ENCODE data around the gene BCAR3.
"Not testable (repeated sequence)": the region's sequence is repeated elsewhere in the genome, so short reads cannot be mapped to it uniquely, and the experiment has no call there.

Gene BCAR3

DNA sequence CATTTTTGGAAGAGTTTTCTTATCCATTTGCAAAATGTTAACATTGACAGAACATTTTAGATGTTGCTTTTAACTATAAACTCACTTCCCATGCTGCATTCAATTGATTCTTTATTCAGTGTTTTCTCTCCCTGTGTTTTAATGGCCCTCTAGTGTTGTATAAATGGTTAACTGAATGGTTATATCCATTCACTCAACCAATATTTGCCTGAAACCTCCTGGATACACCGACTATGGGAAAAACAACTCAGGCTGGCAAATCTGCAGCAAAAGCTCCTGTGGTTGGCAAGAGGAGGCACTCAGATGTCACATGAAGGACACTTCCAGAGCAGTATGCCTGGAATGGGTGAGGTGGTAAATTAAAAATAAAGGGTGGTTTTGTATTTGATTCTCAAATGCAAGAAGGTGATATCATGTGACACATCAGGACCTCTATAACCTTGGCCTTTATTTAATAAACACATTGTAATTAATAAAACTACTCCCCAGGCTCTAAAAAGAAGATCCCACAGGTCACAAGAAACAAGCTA lies 107.6 kb downstream of the BCAR3 start:
- DNase-seq = no peak

DNA sequence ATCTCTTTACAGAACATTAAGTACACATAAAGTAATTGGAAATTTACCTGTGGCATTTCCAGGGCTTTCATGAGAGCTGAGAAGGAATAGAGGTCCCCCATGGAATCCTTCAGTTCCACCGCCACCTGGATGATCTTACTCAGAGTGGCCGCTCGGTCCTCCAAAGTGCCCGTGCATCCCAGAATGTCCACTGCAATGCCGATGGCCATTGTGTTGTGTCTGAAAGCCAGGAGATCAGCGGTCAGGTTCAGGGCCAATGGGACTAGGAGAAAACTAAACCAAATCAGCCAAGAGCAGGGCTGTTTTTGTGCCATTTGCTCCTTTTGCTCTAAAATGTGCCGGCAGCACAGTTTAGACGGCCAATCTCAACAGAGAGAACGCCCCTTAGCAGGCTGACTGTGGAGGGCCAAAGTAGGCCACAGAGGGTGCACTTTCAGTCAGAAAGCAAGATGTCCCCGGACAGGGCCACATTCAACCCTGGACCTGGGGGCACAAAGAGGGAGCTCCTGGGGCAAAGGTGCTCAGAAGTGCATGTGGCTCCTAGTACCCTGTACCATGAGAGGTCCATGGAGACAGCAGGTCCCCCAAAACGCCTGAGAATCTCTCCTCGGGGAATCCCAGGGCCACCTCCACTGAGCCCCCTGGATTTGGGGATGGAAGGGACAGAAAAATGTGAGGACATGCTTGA lies 109.9 kb downstream of the BCAR3 start:
- no peak for DNase-seq

DNA sequence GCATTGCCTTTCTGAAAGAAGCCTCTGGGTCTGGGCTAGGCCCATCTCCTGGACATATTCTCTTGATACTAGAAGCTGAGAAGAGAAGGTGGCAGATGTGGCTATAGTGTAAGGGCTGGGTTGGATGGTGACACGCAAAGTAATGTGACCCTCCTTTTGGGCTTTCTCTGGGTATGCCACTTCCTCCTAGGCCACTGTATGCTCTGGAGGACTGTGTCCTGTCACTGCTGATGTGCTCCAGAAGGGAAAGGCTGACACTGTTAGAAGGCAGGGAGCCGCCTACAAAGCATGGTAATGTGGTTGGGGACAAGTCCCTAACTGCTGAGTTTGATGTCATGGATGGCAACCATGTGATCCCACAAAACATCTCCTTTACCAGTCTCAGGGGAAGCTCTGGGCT lies 112.1 kb downstream of the BCAR3 start:
- DNase-seq = no peak

DNA sequence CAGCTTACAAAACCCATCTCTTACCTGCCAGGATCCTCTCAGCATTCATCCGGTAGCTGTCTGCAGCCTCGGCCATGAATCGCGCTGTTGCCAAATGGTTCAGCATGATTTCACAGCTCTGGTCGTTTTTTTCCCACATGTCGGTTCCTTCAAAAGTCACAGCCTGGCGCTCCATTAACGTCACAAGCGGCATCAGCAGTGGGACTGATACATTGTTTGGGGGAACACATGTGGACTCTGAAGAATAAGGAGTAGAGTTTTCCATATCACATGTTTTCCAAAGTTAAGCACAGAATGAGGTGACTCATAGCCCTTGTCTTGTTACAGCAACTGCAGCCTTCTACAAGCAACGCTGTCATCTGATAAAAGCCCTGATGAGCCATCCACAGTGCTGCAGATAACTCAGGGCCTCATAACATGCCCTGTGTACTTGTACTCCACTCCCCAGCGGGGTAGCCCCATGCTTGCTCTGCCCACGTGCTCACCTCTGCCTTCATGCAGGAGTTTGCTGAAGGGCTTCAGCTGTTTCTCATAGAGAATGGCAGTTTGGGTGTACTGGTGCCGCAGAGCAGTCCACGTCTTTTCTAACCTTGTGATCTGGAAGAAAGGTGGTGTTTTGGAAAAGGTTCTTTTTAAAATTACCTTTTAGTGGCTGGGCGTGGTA lies 114.2 kb downstream of the BCAR3 start:
- DNase-seq = no peak

DNA sequence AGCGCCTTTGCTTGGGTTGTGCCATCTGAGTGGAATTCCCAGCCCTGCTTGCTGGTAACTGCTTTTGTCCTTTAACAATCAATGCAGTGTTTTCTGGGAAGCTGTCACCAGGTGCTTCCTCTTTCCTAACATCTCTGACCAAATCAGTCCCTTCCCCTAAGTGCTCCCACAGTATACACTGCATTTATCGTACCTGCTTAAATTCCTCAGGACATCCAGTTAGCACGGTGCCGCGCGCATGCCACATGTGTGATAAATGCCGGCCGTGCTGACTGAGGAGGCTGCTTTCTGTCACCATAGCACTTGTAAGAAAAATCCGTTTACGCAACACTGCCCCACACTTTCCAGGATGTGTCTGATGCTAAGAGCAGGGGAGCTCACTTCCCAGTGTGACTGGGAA lies 115.4 kb downstream of the BCAR3 start:
- no peak for DNase-seq

DNA sequence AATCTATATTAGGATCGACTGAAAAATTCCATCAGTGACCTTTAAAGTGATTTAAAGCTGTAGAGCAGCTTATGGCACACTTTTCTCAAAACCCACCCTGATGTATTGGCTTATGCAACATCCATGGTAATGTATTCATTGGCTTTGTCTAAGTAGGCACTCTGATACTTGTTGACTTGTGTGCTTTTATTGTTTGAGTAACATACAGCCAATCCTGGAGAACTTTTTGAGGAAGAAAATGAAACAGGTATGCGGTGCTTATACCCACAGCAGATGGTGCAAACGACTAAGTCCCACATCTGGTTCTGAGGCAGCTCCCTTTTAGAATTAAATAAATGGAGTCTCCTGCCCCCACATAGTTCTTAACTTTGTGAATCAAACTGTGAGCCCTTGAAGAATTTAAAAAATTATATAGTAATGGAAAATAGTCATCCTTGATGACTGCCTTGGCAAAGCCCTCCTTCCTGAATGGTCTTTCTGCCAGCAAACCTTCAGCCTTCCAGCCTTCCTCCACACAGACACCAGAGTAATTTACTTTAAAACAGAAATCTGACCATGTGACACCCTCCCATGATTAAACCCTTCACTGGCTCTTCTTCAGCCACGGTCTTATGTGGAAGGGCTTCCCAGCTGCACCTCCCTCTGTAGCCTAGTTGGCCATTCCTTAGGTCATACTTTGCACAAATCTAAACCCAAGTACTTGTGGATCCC lies 116.0 kb downstream of the BCAR3 start:
- no peak for DNase-seq

DNA sequence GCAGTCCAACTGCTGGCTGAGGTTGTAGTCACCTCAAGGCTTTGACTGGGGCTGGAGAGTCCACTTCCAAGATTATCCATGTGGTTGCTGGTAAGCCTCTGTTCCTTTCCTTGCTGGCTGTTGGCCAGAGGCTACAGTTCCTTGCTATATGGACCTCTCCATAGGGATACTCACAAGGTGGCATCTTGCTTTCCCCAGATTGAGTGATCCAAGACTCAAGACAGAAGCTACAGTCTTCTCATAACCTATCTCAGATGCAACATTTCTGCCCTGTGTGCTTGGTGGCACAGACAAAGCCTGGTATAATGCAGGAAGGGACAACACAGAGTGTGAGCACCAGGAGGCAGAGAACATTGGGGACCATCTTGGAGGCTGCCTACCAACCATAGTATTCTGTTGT lies 121.9 kb downstream of the BCAR3 start:
- no peak for DNase-seq

DNA sequence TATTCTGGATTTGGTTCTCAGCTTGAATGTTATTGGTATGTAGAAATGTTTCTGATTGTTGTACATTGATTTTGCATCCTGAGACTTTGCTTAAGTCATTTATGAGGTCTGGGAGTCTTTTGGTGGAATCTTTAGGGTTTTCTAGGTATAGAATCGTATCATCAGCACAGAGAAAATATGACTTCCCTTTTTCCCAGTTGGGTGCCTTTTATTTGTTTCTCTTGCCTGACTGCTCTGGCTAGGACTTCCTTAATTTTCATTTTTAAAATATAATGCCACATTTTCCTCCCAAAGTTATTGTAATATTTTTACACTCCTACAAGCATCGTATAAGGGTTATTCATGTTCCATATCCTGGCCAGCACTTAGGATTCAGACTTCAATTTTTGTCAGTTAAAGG lies 122.6 kb downstream of the BCAR3 start:
- no peak for DNase-seq

DNA sequence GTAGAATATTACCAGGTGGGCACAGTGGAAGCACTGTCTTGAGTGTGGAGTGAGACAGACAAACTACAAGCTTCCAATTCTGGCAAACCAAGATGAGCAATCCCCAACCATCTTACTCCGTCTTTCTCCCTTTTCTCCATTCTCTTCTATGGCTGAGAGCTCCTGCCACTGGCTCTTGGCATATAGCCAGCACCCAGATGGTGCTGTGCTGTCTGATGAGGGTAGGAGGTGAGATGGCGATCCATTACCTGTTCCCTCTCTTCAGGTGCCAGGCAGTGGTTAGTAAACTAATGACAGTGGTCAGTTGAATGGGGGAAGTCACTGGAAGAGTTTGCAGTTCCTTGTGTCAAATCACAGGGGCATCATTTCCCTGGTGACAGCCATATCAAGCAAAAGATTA lies 125.3 kb downstream of the BCAR3 start:
- no peak for DNase-seq

DNA sequence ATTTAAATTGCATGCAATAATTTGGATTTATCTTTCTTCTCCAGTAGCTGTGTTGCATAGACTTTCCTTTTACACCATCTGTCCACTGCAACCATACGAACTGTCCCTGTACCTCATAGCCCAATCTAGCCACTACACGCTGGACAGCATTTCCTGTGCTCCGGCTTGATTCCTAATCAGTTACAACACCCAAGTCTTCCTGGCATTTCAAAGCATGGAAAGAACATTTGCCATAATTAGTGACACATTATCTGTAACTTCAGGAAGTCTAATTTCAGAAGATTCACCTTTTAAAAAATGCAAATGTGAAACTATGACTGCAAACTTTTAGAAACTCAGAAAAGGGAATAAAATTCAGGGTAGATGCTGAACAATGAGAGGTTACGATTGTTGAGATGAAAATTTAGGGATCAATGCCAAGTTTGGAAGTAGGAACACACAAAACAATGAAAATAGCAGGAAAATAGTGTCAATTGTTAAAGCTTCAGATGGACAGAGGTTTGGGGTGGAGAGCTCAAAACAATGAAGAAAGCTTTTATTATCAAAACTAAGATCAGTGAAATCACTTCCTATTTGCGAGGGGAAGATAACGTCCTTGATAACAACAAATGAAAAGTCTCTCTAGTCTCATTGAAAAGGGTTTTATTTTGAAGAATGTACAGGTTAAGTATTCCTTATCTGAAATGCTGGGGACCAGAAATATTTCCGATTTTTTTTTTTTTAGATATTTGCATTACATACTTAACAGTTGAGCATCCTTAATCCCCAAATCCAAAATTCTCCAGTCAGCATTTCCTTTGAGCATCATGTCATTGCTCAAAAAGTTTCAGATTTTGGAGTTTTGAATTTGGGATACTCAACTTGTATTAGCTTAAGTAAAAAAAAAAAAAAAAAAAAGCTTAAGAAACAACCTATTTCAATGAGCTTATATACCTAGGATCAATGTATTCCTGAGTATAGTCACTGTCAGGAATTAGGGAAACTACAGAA lies 126.5 kb downstream of the BCAR3 start:
- no peak for DNase-seq

DNA sequence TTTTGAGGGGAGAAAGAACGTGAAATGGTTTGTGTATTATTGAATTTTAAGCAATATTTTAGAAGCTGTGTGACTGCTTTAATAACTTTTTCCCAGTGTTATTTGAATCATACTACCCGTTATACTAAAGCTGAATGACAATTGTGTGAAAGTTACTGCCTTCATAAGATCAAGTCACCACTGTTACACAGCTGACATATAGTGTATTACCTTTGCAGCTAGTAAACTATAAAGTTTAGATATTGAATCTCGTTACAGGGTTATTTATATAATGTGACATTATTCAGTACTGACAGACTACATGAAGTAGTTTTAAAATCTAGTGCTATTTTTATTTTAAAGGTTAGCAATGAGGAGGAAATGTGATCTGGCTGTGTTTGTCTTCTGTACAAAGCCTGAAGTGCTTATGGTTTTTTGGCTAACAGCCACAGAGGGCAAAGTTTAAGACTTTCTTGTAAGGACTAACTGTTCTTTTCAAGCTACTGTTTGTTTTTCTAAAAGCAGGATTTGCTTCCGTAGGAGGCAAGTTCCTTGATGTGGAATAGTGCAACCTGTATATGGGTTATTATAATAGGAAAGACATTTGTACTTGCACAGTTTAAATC lies 127.6 kb downstream of the BCAR3 start:
- DNase-seq = not testable (repeated sequence)

DNA sequence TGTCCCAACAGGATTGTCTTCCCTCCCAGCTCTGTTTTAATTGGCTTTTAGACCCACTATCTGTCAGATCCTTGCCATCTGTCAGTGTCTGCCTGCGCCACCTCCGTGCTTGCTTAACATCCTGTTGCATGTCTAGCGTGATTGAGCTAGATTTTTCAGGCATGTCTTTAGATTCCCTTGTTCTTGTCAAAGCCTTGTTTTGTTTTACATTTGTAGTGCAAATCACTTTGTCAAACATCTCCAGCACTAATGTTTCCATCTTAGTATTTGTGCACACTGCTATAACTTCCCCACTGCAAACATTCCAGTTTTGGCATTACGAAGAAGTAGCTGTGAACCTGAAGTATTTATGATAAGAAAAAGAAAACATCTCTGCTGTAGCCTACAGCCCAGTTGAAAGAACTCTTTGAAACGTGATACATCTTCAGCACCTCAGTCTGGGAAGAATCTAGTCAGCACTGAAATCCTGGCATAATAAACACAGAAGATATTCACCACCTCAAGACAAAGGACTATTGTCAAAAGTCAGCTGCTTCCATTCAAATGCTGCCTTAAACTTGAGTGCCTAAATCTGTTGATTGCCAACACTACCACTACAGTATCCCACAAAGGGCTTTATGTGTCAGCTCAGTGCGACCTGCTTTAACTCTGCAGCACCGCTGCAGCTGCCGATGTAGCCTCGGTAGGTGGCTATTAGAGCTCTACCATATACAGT lies 128.7 kb downstream of the BCAR3 start:
- no peak for DNase-seq

DNA sequence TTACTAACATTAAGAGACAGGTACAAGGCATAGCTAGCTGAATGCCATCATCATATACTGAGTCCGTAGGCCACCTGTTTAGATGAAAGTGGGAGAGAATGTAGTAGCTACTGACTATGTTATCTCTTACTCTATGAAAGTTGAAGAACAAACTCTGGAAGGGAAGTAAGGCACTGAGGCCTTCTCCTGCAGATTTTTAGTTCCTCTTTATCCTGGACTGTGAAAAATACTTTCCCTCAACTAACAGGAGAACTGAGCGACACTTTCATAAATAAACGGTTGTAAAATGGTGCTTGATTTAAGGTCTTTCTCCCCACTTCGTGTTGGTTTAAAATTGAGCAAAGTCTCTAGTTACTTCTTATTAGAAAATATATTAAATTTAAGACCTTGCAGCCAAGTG lies 131.8 kb downstream of the BCAR3 start:
- no peak for DNase-seq

DNA sequence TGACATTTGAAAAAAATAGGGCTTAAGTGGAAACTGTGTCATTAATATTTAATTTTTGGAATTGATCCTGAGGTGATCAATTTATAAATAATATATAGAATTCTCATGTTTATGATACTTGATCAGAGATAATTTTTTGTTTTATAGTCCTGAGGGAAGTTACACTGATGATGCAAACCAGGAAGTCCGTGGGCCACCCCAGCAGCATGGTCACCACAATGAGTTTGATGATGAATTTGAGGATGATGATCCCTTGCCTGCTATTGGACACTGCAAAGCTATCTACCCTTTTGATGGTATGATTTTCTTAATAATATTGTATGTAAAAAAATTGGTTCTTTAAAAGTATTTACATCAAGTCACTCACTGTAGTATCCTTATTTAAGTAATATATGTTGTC lies 132.5 kb downstream of the BCAR3 start:
- no peak for DNase-seq

DNA sequence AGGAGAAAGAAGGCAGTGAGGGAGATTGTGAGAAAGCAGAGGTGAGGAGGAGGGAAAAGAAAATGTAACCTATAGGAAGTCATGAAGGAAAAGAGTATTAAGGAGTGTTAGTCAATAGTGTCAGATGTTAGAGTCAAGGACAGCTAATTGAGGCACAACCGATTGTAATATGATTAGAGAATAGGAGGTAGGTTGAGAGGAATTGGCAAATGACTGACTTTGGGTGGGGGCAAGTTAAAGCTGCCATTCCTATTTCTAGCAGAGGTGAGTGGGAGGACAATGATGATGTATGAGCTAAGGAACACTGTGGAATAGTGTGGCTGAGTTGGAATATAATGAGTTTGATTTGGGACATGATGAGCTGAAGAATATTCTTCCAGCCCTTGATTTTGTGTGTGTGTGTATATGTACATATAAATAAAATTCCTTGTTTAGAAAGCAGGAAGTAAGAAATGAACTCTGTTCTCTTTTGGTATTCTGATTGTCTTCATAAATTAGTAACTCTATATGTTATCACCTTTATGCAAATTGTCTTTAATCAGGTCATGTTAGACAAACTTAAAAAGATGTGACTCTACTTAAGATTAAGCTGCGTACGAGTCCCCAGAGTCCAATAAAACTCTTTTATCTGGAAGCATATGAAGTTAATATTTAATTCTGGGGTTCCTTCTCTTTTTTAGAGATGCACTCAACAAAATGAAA lies 135.3 kb downstream of the BCAR3 start:
- no peak for DNase-seq

DNA sequence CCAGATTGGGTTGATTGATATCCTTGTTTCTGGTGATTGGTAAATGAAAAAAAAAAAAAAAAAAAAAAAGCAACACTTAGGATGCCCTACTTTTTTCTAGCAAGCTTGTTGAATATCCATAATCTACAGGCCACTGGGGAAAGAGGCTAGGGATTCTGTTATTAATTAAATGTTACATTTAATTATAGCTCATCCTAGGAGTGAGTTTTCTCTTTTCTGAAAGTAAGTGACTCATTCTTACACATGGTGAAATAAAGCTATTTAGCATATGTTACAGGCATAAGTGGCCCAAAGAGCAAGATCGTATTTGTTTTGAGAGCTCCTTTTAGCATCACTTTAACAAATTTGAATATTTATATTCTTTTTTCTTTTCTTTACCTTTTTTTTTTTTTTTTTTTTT lies 139.2 kb downstream of the BCAR3 start:
- DNase-seq = no peak

DNA sequence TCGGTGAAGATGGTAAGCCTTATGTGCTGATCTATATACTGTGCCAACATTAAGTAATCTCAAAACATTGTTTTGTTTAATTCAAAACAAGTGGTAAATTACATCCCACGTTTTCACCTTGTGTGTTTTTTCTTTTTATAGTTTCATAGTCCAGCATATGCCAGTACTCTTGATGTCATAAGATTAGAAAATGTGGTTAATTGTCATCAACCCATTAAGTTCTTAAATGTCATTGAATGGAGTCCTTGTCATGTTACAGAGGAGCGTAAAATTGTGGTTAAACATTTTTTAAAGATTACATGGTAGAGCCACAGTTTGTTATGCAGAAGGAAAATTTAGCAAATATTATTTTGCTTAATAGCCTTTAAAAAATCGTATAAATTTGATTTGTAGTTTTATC lies 140.6 kb downstream of the BCAR3 start:
- no peak for DNase-seq

DNA sequence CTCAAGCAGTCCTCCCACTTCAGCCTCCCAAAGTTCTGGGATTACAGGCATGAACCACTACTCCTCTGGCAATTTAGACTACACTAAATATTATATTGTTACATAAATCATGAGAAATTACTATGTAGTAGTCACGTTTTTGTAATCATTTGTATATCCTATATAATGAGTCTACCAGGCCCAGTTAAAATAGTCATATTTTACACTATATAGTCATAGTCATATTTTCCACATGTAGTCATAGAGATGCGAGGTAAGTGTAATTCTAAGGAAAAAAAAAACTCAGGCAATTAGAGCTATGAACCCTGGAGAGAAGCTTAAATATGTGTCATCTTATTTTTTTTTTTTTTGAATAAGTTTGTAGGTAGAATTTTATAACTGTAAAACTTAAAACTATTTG lies 143.7 kb downstream of the BCAR3 start:
- DNase-seq = no peak

DNA sequence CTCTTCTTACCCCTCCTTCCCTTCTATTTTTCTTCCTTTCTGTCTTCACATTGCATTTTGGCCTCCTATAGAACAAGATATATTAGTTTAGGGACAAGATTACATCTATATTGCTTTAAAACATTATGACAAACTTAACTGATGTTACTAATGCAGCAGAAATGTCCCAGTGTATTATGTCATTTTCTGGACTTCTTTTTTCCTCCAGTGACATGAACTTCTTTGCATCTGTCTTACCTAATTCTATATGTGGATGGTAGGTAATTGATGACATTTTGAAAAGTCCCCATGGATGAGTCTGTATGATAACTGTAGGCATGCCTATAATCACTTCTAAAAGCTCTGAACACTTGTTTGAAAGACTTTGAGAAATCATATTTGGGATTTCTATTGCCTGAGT lies 144.2 kb downstream of the BCAR3 start:
- DNase-seq = no peak

DNA sequence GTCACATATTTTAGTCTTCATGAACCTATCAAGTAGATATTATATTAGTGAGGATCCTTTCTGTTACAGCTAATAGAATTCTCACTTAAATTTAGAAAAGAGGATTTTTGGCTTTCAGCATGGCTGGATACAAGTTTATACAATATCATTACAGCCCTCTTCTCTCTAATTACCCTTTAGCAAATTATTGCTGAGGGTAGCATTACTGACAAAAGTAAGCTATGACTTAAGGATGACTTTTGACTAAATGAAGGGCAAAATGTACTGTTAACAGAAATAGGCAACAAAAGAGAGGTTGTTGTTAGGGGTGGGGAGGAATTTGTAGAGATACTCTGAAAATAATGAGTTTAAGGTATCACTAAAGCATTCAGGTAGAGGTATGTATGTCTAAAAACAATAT lies 148.0 kb downstream of the BCAR3 start:
- no peak for DNase-seq

DNA sequence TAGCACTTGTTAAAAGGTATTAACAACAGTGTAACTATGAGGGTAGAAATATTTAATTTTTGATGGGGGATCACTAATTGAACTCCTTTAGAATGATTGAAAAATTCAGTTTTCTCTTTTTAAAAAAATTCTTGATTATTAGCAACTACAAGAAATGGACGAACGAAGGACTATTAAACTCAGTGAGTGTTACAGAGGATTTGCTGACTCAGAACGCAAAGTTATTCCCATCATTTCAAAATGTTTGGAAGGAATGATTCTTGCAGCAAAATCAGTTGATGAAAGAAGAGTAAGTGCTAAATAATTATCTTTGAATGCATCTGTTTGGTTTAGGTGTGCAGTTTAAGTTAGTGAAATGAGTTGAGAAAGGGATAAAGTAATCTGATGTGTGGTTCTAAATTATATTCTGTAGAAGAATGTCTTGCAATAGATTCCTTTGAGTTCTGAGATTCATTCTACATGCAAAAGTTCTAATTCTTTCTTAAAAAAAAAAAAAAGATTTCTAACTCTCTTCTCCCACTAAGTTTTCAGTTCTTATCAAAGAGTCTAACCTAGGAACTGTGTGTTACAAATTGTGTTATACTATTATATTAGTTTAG lies 148.8 kb downstream of the BCAR3 start:
- DNase-seq = no peak

All from stimulated activated CD4-positive, alpha-beta T cell treated with anti-CD3 and anti-CD28 coated beads, Interleukin-4, amount 100 ng/mL, for 1 hour (primary cell).